ENCODE results near the gene EIF5B. TPM values are rescaled to one million over a fixed set of nuclear protein-coding genes. Genes with fewer than 3 reads are reported as not detected.

The EIF5B gene
- total RNA-seq, 1 donor from 2014 or later, result 31.0 TPM

- Histone ChIP-seq H3K36me3 (peaks cover 94% of the 10 kb centered on the region), H3K4me3 (no peak overlapping the region), H3K9me3 (no peaks in the 10 kb centered on the region), H3K4me1 (no peaks in the 10 kb centered on the region), H3K27ac (no peak overlapping the region), H3K27me3 (ENCODE audit: low read depth) (no peaks in the 10 kb centered on the region)
- TF ChIP-seq CTCF (IDR thresholded peaks at IDR 0.05), result no peak
- DNase-seq (no peak), ATAC-seq (peak in 1 of 2 donors; percentile 39)
- intact Hi-C loops (cut with DNase I), result no loop called here
Observed at GRCh38 chr2:99404039-99404796, 67.0 kb downstream of the EIF5B start.

DNA sequence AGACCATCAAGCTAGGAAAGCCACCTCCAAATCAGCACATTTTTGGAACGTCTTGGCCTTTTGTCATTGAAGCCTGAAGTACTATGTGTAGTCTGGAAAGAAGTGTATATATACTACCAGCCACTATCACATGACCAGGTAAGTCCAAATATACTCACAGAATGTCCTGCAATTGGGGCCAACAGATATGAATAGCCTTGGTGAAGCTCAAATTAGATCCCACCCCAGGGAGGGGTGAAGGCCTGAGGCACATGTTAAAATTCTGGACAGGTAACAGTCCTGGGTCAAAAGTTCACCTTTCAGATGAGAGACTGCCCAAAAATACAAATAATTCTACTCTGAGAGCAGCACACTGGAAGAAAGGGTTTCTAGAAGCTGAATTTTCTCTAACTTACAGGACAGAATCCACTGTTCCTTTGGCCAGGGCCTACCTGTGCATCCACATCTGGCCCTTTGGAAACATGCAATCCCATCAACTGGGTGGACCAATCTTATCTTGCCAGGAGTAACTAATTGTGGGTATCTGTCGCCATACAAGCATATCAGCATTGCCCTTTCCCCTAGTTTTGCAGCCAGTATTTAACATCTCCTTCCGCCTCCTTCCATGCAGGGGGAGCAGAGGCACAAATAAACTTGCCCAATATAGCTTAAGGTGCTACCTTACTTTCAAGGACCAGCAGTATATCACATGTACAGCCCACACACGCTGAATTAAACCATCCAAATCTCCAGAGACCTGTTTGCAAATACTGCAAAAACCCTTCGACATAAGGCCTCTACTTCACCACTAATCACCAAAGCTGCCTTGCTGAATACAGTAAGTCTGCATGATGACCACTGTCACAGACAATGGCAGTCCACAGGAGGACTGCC is 67.8 kb downstream of the EIF5B start:
- ATAC-seq, result no peak
- H3K36me3 ChIP-seq, result peaks cover 92% of the 10 kb centered on the region

GRCh38 chr2:99406137-99406536 is 68.9 kb downstream of the EIF5B start:
- H3K27me3 ChIP-seq (ENCODE audit: low read depth), result no peaks in the 10 kb centered on the region
- H3K4me3 ChIP-seq, result no peak overlapping the region
- DNase-seq (no peak), ATAC-seq (no peak)
- no peaks in the 10 kb centered on the region for H3K4me1 ChIP-seq
- H3K9me3 ChIP-seq, result no peaks in the 10 kb centered on the region
- intact Hi-C loops (cut with DNase I), result no loop called here
- no peak overlapping the region for H3K27ac ChIP-seq
- TF ChIP-seq CTCF (IDR thresholded peaks at IDR 0.05), result no peak
- peaks cover 92% of the 10 kb centered on the region for H3K36me3 ChIP-seq

More for the DNA sequence above, 67.8 kb downstream of the EIF5B start:
- intact Hi-C loops (cut with DNase I), result no loop called here
- Histone ChIP-seq H3K27me3 (ENCODE audit: low read depth) (no peaks in the 10 kb centered on the region), H3K9me3 (no peaks in the 10 kb centered on the region), H3K4me1 (no peaks in the 10 kb centered on the region), H3K27ac (no peak overlapping the region), H3K4me3 (no peak overlapping the region)
- no peak for DNase-seq
- no peak for TF ChIP-seq CTCF (IDR thresholded peaks at IDR 0.05)

DNA sequence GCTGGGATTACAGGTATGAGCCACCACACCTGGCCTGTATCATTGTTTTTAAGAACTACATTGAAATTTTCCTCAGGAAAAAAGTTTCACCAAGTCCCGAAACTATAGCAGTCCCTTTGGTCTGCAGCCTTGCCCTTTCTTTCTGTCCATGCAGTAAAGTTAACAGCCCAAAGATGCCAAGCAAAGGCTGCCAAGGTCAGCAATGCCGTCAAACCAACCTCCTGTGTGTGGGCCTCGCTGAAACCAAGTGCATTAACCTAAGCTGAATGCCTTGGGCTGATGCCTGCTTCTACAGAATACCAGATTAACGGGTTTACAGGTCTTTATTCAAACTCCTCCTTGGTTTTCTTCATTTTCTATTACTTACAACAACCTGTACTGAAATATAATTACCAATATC is 73.1 kb downstream of the EIF5B start:
- no peak for TF ChIP-seq CTCF (IDR thresholded peaks at IDR 0.05)
- no peaks in the 10 kb centered on the region for H3K27me3 ChIP-seq (ENCODE audit: low read depth)
- H3K9me3 ChIP-seq, result no peaks in the 10 kb centered on the region
- intact Hi-C loops (cut with DNase I), result no loop called here
- H3K27ac ChIP-seq, result no peak overlapping the region
- no peak overlapping the region for H3K4me3 ChIP-seq
- H3K4me1 ChIP-seq, result no peaks in the 10 kb centered on the region
- peaks cover 85% of the 10 kb centered on the region for H3K36me3 ChIP-seq
- DNase-seq (no peak), ATAC-seq (no peak)

GRCh38 chr2:99414566-99414965 is 77.4 kb downstream of the EIF5B start:
- ATAC-seq, result no peak
- Histone ChIP-seq H3K36me3 (peaks cover 91% of the 10 kb centered on the region), H3K27ac (no peak overlapping the region)

More at GRCh38 chr2:99414566-99414965, 77.4 kb downstream of the EIF5B start:
- H3K4me1 ChIP-seq, result no peaks in the 10 kb centered on the region
- no peak overlapping the region for H3K4me3 ChIP-seq
- DNase-seq, result no peak
- intact Hi-C loops (cut with DNase I), result no loop called here
- no peaks in the 10 kb centered on the region for H3K27me3 ChIP-seq (ENCODE audit: low read depth)
- H3K9me3 ChIP-seq, result no peaks in the 10 kb centered on the region
- no peak for TF ChIP-seq CTCF (IDR thresholded peaks at IDR 0.05)

Data from lower lobe of right lung (tissue), 2 donors.